HepG2 (cell line): Measurements from ENCODE around the gene BCAN. TPM values are rescaled to one million over a fixed set of nuclear protein-coding genes. Genes with fewer than 3 reads are reported as not detected.
A peak's percentile ranks its signal among the peaks of the same experiment; 100 is the strongest.

Experiments
- ELF3 ChIP-seq: IDR thresholded peaks from 2 replicates; pipeline ENCODE4 v1.6.1; 2016; ENCODE audit warnings: missing genetic modification reagents, missing compliant biosample characterization
- EZH2 ChIP-seq: conservative IDR thresholded peaks from 2 replicates; pipeline ENCODE4 v1.6.1; 2012; ENCODE audit warnings: mild to moderate bottlenecking, low read depth, low read length, moderate library complexity
- FOXK2 ChIP-seq: fragments of 450-650 bp; IDR thresholded peaks from 2 replicates; pipeline ENCODE4 v1.6.1; 2016
- GABPA ChIP-seq, 2 experiments: IDR thresholded peaks; 2 replicates each; pipeline ENCODE4 v1.6.1; 2011 to 2016; ENCODE audit warnings: low read depth in 2 of 2, low read length in 1 of 2, missing biosample characterization in 1 of 2, missing genetic modification characterization in 1 of 2
- GABPB1 ChIP-seq: IDR thresholded peaks from 2 replicates; pipeline ENCODE4 v1.6.1; 2016; ENCODE audit warnings: mild to moderate bottlenecking, missing genetic modification reagents, moderate library complexity, missing compliant biosample characterization
- HNF4A ChIP-seq: sonication (generic); formaldehyde crosslinking; IDR thresholded peaks from 2 replicates; pipeline ENCODE4 v1.4.0; 2020; ENCODE audit warnings: missing genetic modification reagents
- IRF2 ChIP-seq: IDR thresholded peaks from 2 replicates; pipeline ENCODE4 v1.6.1; 2018; ENCODE audit warnings: missing genetic modification reagents, missing compliant biosample characterization
- KAT8 ChIP-seq: IDR thresholded peaks from 2 replicates; pipeline ENCODE4 v1.6.1; 2016; ENCODE audit warnings: missing genetic modification reagents, missing compliant biosample characterization
- KDM2A ChIP-seq: sonication (generic); formaldehyde crosslinking; IDR thresholded peaks from 2 replicates; pipeline ENCODE4 v1.4.0; 2020; ENCODE audit warnings: low read depth, missing genetic modification reagents, borderline replicate concordance
- SALL1 ChIP-seq: sonication (generic); formaldehyde crosslinking; IDR thresholded peaks from 2 replicates; pipeline ENCODE4 v1.8.0; 2022; ENCODE audit warnings: mild to moderate bottlenecking, missing genetic modification reagents
- SIX1 ChIP-seq: sonication (generic); formaldehyde crosslinking; IDR thresholded peaks from 2 replicates; pipeline ENCODE4 v1.4.0; 2020; ENCODE audit warnings: missing genetic modification reagents, borderline replicate concordance
- SMC3 ChIP-seq: IDR thresholded peaks from 2 replicates; pipeline ENCODE4 v1.6.1; 2011; ENCODE audit warnings: low read length, improper control_type of control experiment
- TERF1 ChIP-seq: sonication (generic); formaldehyde crosslinking; IDR thresholded peaks from 2 replicates; pipeline ENCODE4 v1.8.0; 2022; ENCODE audit warnings: mild to moderate bottlenecking, missing genetic modification reagents, moderate library complexity
- THAP11 ChIP-seq: IDR thresholded peaks from 2 replicates; pipeline ENCODE4 v1.6.1; 2016; ENCODE audit warnings: missing biosample characterization, missing genetic modification reagents
- U2AF1 ChIP-seq: fragments of 200-400 bp; formaldehyde crosslinking; optimal IDR thresholded peaks from 2 replicates; pipeline ENCODE3; 2017; ENCODE audit warnings: mild to moderate bottlenecking, low read depth, low read length
- XRCC5 ChIP-seq: fragments of 200-400 bp; formaldehyde crosslinking; optimal IDR thresholded peaks from 2 replicates; pipeline ENCODE3; 2017; ENCODE audit warnings: mild to moderate bottlenecking, low read length
- YY1 ChIP-seq: IDR thresholded peaks from 2 replicates; pipeline ENCODE4 v1.6.1; 2011; ENCODE audit warnings: low read length, low read depth, moderate library complexity, mild to moderate bottlenecking; ENCODE audit not compliant: insufficient read depth, insufficient replicate concordance
- ZMAT5 ChIP-seq: sonication (generic); formaldehyde crosslinking; IDR thresholded peaks from 2 replicates; pipeline ENCODE4 v1.5.0; 2020; ENCODE audit warnings: mild to moderate bottlenecking, low read depth, missing genetic modification reagents, borderline replicate concordance
- ZNF317 ChIP-seq: sonication (generic); formaldehyde crosslinking; IDR thresholded peaks from 2 replicates; pipeline ENCODE4 v1.5.0; 2020; ENCODE audit warnings: mild to moderate bottlenecking, missing genetic modification reagents
- ZNF496 ChIP-seq: sonication (generic); formaldehyde crosslinking; IDR thresholded peaks from 2 replicates; pipeline ENCODE4 v1.8.1; 2023; ENCODE audit warnings: mild to moderate bottlenecking, moderate library complexity, missing genetic modification reagents; ENCODE audit not compliant: insufficient replicate concordance
- ZNF501 ChIP-seq: sonication (generic); formaldehyde crosslinking; IDR thresholded peaks from 2 replicates; pipeline ENCODE4 v1.5.1; 2020; ENCODE audit warnings: mild to moderate bottlenecking, moderate library complexity, missing genetic modification reagents
- ZNF605 ChIP-seq: sonication (generic); formaldehyde crosslinking; IDR thresholded peaks from 2 replicates; pipeline ENCODE4 v1.8.0; 2022; ENCODE audit warnings: mild to moderate bottlenecking, missing genetic modification reagents
- ZNF740 ChIP-seq: sonication (generic); formaldehyde crosslinking; IDR thresholded peaks from 2 replicates; pipeline ENCODE4 v1.4.0; 2020; ENCODE audit warnings: missing genetic modification reagents
- ZNF75D ChIP-seq: sonication (generic); formaldehyde crosslinking; IDR thresholded peaks from 2 replicates; pipeline ENCODE4 v1.8.1; 2023; ENCODE audit warnings: missing genetic modification reagents, mild to moderate bottlenecking, borderline replicate concordance
- ZNF839 ChIP-seq: sonication (generic); formaldehyde crosslinking; IDR thresholded peaks from 2 replicates; pipeline ENCODE4 v1.4.0; 2020; ENCODE audit warnings: missing genetic modification reagents, mild to moderate bottlenecking, borderline replicate concordance
- polyA plus RNA-seq, 8 experiments: library from polyadenylated mRNA; depleted of rRNA in 3 of 8; stranded (reverse) in 7 of 8; unstranded in 1 of 8; fragments of >200 nt; fragmentation: Illumina TruSeq in 4 of 8; extraction: Trizol in 4 of 8; gene quantifications; 2 replicates each; pipeline versions ENCODE4 v1.2.1 to v1.2.3, GENCODE V29; 2011 to 2016; ENCODE audit warnings: low read depth in 4 of 8, missing spikeins in 1 of 8, mixed read lengths in 1 of 8; ENCODE audit not compliant: insufficient read depth in 1 of 8
- total RNA-seq, 5 experiments: library from RNA; depleted of rRNA; stranded (reverse); fragments of >200 nt; fragmentation: Illumina TruSeq; extraction: Trizol; gene quantifications; 2 replicates each; pipeline ENCODE4 v1.2.3, GENCODE V29; 2016; ENCODE audit warnings: low read depth in 1 of 5
- TF ChIP-seq, protein P1 (sequence below): sonication (generic); formaldehyde crosslinking; IDR thresholded peaks from 2 replicates; pipeline ENCODE4 v1.9.0; 2022; ENCODE audit warnings: low read depth, missing genetic modification reagents

BCAN gene
- total and polyA plus RNA-seq, 2 of the 13 experiments (the other 11 are each of a cell fraction or from before 2014, with no cell fraction given): not detected

GRCh38 chr1:156677616-156678596 lies 36.0 kb downstream of the BCAN start (continued):
- TF ChIP-seq ZMAT5 (CRISPR knock-in tag) (no peak), GABPB1 (CRISPR knock-in tag) (no peak; the same call in 1 of the 2 replicates), EZH2 (peak; percentile 79), SIX1 (CRISPR knock-in tag) (0 out of 2 replicates have a peak, but pooled peaks have one; percentile 14), HNF4A (CRISPR knock-in tag) (no peak), TERF1 (CRISPR knock-in tag) (no peak), ELF3 (CRISPR knock-in tag) (peak; percentile 71), KAT8 (0 out of 2 replicates have a peak, but pooled peaks have one; percentile 36), XRCC5 (peak; percentile 35), ZNF496 (no peak), YY1 (peak; percentile 38), ZNF317 (no peak), THAP11 (CRISPR knock-in tag) (0 out of 2 replicates have a peak, but pooled peaks have one; percentile 24), ZNF75D (CRISPR knock-in tag) (no peak), FOXK2 (no peak), U2AF1 (no peak), SMC3 (peak; percentile 96), ZNF605 (peak; percentile 52; the same call in 1 of the 2 replicates), ZNF740 (CRISPR knock-in tag) (0 out of 2 replicates have a peak, but pooled peaks have one; percentile 52), KDM2A (CRISPR knock-in tag) (peak; percentile 43; the same call in 1 of the 2 replicates), ZNF501 (CRISPR knock-in tag) (peak; percentile 53; the same call in 1 of the 2 replicates), GABPA (IDR thresholded peaks at IDR 0.05; ENCODE audit: low read depth, low read length) (no peak), GABPA (CRISPR knock-in tag; IDR thresholded peaks at IDR 0.05; ENCODE audit: low read depth) (peak; percentile 45; the same call in 1 of the 2 replicates), SALL1 (peak; percentile 36; the same call in 1 of the 2 replicates), ZNF839 (CRISPR knock-in tag) (no peak), IRF2 (peak; percentile 45; the same call in 1 of the 2 replicates)
- TF ChIP-seq, protein P1, sequence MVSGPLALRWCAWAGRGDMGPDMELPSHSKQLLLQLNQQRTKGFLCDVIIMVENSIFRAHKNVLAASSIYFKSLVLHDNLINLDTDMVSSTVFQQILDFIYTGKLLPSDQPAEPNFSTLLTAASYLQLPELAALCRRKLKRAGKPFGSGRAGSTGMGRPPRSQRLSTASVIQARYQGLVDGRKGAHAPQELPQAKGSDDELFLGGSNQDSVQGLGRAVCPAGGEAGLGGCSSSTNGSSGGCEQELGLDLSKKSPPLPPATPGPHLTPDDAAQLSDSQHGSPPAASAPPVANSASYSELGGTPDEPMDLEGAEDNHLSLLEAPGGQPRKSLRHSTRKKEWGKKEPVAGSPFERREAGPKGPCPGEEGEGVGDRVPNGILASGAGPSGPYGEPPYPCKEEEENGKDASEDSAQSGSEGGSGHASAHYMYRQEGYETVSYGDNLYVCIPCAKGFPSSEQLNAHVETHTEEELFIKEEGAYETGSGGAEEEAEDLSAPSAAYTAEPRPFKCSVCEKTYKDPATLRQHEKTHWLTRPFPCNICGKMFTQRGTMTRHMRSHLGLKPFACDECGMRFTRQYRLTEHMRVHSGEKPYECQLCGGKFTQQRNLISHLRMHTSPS (CRISPR knock-in tag): no peak
